ENCODE results near the gene PRKCQ. TPM values are rescaled to one million over a fixed set of nuclear protein-coding genes. Genes with fewer than 3 reads are reported as not detected.
A peak's percentile ranks its signal among the peaks of the same experiment; 100 is the strongest.
"Not testable (repeated sequence)": the region's sequence is repeated elsewhere in the genome, so short reads cannot be mapped to it uniquely, and the experiment has no call there.

Gene PRKCQ
- total RNA-seq, 3 donors from 2014 or later, result 1.5 to 2.2 (median 1.6) TPM

DNA sequence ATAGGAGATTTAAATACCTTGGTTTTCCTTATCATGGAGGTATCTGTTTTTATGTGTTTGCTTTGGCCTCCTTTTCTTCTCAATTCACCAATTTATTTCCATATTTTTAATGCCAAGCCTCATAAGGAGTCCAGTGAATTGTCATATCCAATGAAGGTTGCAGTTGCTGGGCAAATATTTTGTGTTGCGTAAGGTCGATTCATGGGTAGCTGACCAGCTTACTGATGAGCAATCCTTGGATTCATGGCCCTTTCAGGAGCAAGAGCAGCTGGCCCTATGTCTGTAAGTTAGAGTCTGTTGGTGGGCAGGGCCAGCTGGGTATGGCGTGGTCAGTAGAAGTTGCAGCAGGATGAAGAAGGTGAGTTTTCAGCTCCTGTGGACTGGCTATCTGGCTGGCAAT lies 194.4 kb downstream of the PRKCQ start:
- TF ChIP-seq, protein P1, sequence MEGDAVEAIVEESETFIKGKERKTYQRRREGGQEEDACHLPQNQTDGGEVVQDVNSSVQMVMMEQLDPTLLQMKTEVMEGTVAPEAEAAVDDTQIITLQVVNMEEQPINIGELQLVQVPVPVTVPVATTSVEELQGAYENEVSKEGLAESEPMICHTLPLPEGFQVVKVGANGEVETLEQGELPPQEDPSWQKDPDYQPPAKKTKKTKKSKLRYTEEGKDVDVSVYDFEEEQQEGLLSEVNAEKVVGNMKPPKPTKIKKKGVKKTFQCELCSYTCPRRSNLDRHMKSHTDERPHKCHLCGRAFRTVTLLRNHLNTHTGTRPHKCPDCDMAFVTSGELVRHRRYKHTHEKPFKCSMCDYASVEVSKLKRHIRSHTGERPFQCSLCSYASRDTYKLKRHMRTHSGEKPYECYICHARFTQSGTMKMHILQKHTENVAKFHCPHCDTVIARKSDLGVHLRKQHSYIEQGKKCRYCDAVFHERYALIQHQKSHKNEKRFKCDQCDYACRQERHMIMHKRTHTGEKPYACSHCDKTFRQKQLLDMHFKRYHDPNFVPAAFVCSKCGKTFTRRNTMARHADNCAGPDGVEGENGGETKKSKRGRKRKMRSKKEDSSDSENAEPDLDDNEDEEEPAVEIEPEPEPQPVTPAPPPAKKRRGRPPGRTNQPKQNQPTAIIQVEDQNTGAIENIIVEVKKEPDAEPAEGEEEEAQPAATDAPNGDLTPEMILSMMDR (IDR thresholded peaks at IDR 0.05), result no peak
- intact Hi-C loops (cut with DNase I, micrococcal nuclease), result no loop called here
- H3K36me3 ChIP-seq (ENCODE audit: low read depth), result no peaks in the 10 kb centered on the region
- no peak for ATAC-seq
- no peaks in the 10 kb centered on the region for H3K4me1 ChIP-seq (ENCODE audit: low read depth)
- H3K4me3 ChIP-seq, result no peak overlapping the region
- peaks cover 18% of the 10 kb centered on the region for H3K9me3 ChIP-seq
- DNase-seq, result no peak

DNA sequence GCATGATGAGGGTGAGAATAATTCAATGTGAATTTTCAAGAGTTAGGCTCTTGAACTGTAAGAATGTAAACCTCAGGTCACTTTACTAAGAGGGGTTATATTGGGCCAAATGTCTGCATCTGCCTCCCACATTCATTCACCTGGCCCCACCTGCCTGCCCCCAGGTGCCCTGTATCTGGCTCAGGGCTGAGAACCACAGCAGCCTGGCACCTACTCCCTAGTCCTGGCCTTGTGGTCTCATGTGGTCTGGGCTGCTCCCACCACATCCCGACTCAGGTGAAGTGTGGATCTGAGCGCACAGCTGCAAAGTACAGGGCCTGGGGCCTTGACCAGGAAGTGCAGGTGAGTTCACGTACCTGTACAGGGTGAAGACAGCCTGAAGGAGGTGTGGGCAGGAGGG lies 195.2 kb downstream of the PRKCQ start:
- intact Hi-C loops (cut with DNase I, micrococcal nuclease), result no loop called here
- no peak for DNase-seq
- no peak overlapping the region for H3K4me3 ChIP-seq
- no peak for ATAC-seq
- H3K36me3 ChIP-seq (ENCODE audit: low read depth), result no peaks in the 10 kb centered on the region
- TF ChIP-seq, protein P1 (IDR thresholded peaks at IDR 0.05), result no peak
- H3K4me1 ChIP-seq (ENCODE audit: low read depth), result no peaks in the 10 kb centered on the region
- peaks cover 18% of the 10 kb centered on the region for H3K9me3 ChIP-seq

DNA sequence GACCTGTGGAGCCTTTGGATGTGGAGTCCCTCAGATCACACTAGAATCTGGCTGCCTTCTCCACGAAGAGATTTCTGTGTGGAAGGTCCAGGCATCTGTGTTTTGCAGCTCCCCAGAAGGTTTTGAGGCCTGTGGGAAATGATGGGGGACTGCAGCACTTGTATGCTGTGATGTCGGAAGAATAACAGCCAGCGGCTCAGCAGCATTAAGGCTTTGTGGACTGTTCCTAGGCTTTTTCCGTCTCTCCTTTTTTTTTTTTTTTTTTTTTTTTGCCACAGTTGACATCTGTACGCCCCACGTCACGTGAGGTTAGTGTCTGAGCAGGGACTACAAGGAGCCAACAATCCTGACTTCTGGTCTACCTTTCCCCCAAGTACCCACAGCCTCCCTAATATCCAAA lies 196.0 kb downstream of the PRKCQ start:
- ATAC-seq (no peak), DNase-seq (no peak)
- intact Hi-C loops (cut with DNase I, micrococcal nuclease), result no loop called here
- Histone ChIP-seq H3K4me1 (ENCODE audit: low read depth) (no peaks in the 10 kb centered on the region), H3K4me3 (no peak overlapping the region), H3K9me3 (peaks cover 14% of the 10 kb centered on the region), H3K36me3 (ENCODE audit: low read depth) (no peaks in the 10 kb centered on the region)
- TF ChIP-seq, protein P1 (IDR thresholded peaks at IDR 0.05), result no peak

DNA sequence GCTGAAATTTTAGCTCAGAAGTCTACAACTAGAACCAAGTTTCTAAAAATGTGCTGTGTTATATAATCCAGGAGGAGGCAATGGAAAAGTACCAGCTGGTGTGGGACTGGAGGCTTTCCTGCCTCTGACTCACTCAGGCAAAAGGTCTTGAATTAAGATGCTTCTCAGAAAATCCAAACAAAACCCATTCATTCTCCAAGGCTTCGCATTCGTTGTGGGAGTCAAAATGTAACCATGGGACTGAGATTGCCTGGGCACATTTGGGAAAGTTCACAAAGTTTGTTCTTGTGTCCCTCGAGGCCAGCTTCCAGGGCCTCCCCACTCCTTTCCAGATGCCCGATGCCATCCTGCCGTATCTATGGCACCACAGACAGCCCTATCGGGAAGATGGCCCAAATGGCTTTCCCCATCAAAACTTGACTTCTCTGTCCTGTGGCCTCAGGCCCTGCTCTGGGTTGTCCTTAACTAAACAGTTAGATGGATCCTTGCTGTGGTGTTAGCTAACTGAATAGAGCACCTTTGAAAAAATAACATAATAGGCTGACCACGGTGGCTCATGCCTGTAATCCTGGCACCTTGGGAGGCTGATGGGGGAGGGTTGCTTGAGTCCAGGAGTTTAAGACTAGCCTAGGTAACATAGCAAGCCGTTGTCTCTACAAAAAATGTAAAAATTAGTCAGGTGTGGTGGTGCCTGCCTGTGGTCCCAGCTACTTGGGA lies 196.8 kb downstream of the PRKCQ start:
- DNase-seq (no peak), ATAC-seq (no peak)
- intact Hi-C loops (cut with DNase I, micrococcal nuclease), result no loop called here
- Histone ChIP-seq H3K4me3 (no peak overlapping the region), H3K9me3 (peaks cover 14% of the 10 kb centered on the region), H3K36me3 (ENCODE audit: low read depth) (no peaks in the 10 kb centered on the region), H3K4me1 (ENCODE audit: low read depth) (no peaks in the 10 kb centered on the region)
- TF ChIP-seq, protein P1 (IDR thresholded peaks at IDR 0.05), result no peak

DNA sequence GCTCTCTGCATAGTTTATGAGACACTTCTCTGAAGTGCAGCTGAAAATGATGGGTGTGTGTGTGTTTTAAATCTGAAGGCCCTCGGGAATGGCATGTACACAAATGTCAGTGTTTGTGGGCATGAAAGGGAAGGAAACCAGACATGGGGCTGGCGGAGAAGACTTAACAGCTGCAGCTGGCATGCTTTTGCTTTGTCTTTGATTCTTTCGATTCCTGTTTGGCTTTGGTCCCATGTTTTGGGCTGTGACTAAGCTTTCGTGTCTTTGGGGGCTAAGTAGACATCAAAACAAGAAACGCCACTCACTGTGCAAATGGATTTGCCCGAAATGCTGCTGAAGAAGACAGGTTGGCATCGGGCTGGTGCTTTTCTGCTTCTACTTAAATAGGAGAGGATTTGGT lies 198.0 kb downstream of the PRKCQ start:
- Histone ChIP-seq H3K36me3 (ENCODE audit: low read depth) (no peaks in the 10 kb centered on the region), H3K4me3 (no peak overlapping the region), H3K9me3 (peaks cover 14% of the 10 kb centered on the region), H3K4me1 (ENCODE audit: low read depth) (no peaks in the 10 kb centered on the region)
- intact Hi-C loops (cut with DNase I, micrococcal nuclease), result no loop called here
- peak in 1 of 3 donors; percentile 40 for DNase-seq
- TF ChIP-seq, protein P1 (IDR thresholded peaks at IDR 0.05), result no peak
- peak; percentile 55 for ATAC-seq

DNA sequence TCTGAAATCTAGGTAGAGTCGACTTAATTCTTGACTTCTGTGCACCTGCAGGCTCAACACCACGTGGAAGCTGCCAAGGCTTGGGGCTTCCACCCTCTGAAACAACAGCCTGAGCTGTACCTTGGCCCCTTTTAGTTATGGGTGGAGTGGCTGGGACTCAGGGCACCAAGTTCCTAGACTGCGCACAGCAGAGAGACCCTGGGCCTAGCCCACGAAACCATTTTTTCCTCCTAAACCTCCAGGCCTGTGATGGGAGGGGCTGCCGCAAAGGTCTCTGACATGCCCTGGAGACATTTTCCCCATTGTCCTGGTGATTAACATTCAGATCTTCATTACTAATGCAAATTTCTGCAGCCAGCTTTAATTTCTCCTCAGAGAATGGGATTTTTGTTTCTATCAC lies 199.6 kb downstream of the PRKCQ start:
- ATAC-seq; H3K36me3 ChIP-seq (ENCODE audit: low read depth); H3K4me3 ChIP-seq; intact Hi-C loops (cut with DNase I, micrococcal nuclease); DNase-seq; H3K4me1 ChIP-seq (ENCODE audit: low read depth): not testable (repeated sequence)
- peaks cover 14% of the 10 kb centered on the region for H3K9me3 ChIP-seq
